Measurements from ENCODE around the gene TRIM9.

TRIM9 gene

DNA sequence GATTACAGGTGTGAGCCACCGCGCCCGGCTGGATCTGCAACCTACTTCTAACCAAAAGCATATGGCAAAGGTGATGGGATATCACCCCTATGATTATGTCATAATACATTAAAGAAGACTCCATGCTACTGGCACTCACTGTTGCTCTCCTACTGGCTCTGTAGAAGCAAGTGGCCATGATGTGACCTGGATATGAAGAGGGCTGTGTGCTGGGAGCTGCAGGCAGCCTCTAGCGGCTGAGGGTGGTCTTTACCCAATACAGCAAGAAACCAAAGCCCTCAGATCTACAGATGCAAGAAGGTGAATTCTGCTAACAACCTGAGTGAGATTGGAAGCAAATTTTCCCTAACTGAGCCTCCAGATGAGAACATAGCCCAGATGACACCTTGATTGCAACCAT lies 34.2 kb upstream of the TRIM9 start:
- H3K4me3 ChIP-seq (ENCODE audit: control insufficient read depth, low read depth, low read length): no peak overlapping the region
- DNase-seq (ENCODE audit: low read depth): no peak
- no peak for TF ChIP-seq CTCF (conservative IDR thresholded peaks at IDR 0.05; ENCODE audit: control insufficient read depth, insufficient read depth, low read depth, low read length)

DNA sequence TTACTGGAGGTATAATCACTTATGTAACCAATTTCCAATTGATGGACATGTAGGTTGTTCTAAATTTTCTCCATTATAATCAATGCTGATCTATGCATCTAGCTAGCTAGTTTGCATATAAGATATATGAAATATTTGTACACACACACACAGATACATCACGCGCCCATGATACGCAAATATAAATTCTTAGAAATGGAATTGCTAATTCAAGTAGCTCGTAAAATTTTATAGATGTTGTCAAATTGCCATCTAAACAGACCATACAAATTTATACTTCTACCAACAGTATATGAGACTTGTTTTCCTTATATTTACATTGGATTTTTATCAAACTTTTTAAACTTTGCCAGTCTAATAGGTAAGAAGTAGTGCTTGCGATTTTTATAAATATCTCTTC lies 29.1 kb upstream of the TRIM9 start:
- DNase-seq (ENCODE audit: low read depth): no peak
- TF ChIP-seq CTCF (conservative IDR thresholded peaks at IDR 0.05; ENCODE audit: control insufficient read depth, insufficient read depth, low read depth, low read length): no peak
- H3K4me3 ChIP-seq (ENCODE audit: control insufficient read depth, low read depth, low read length): no peak overlapping the region

- no peak for TF ChIP-seq CTCF (conservative IDR thresholded peaks at IDR 0.05; ENCODE audit: control insufficient read depth, insufficient read depth, low read depth, low read length)
- DNase-seq (ENCODE audit: low read depth): peak; percentile 3
- H3K4me3 ChIP-seq (ENCODE audit: control insufficient read depth, low read depth, low read length): no peak overlapping the region
These were observed 26.2 kb upstream of the TRIM9 start for GRCh38 chr14:51121096-51121495.

- no peak for DNase-seq (ENCODE audit: low read depth)
- TF ChIP-seq CTCF (conservative IDR thresholded peaks at IDR 0.05; ENCODE audit: control insufficient read depth, insufficient read depth, low read depth, low read length): no peak
- H3K4me3 ChIP-seq (ENCODE audit: control insufficient read depth, low read depth, low read length): no peak overlapping the region
These were observed 24.6 kb upstream of the TRIM9 start for GRCh38 chr14:51119411-51120051.

DNA sequence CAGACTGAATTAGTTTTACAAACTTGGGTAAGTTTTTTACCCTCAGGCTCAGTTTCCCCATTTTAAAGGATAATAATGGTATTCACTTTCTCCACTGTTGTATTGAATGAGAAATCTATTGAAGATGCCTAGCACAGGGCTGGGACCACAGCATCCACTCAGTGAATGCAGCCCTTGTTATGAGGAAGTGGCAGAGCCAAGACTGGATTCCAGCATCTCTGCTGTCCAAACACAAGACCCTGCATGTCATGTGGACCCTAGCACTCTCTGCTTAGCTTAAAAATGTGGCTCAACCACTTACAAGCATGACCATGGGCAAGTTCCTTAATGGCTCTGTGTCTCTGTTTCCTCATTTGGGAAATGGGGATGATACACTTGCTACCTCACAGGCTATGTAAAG lies 24.1 kb upstream of the TRIM9 start:
- no peak overlapping the region for H3K4me3 ChIP-seq (ENCODE audit: control insufficient read depth, low read depth, low read length)
- no peak for TF ChIP-seq CTCF (conservative IDR thresholded peaks at IDR 0.05; ENCODE audit: control insufficient read depth, insufficient read depth, low read depth, low read length)
- no peak for DNase-seq (ENCODE audit: low read depth)

DNA sequence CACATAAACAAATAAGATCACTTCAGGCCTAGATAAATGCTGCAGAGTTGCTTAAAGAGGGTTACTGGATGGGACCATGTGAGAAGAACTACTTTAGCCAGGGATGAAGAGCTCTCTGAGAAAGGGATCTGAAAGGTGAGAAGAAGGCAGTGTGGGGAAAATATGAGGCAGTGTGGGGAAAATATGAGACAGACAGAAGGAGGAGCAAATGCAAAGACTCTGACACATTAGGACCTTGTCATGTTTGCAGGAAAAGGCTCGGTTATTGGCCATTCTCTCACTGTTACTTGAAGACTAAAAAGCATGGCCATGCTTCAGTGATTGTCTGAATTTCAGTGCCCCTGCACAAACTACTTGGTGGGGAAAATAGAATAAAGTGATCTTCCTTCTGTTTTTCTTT lies 22.7 kb upstream of the TRIM9 start:
- no peak for TF ChIP-seq CTCF (conservative IDR thresholded peaks at IDR 0.05; ENCODE audit: control insufficient read depth, insufficient read depth, low read depth, low read length)
- H3K4me3 ChIP-seq (ENCODE audit: control insufficient read depth, low read depth, low read length): no peak overlapping the region
- no peak for DNase-seq (ENCODE audit: low read depth)

- no peak for DNase-seq (ENCODE audit: low read depth)
- no peak overlapping the region for H3K4me3 ChIP-seq (ENCODE audit: control insufficient read depth, low read depth, low read length)
- TF ChIP-seq CTCF (conservative IDR thresholded peaks at IDR 0.05; ENCODE audit: control insufficient read depth, insufficient read depth, low read depth, low read length): no peak
These were observed 21.8 kb upstream of the TRIM9 start for GRCh38 chr14:51116682-51117081.
